ENCODE results near the gene ABHD2.
A peak's percentile ranks its signal among the peaks of the same experiment; 100 is the strongest.
"Not testable (repeated sequence)": the region's sequence is repeated elsewhere in the genome, so short reads cannot be mapped to it uniquely, and the experiment has no call there.

The ABHD2 gene

DNA sequence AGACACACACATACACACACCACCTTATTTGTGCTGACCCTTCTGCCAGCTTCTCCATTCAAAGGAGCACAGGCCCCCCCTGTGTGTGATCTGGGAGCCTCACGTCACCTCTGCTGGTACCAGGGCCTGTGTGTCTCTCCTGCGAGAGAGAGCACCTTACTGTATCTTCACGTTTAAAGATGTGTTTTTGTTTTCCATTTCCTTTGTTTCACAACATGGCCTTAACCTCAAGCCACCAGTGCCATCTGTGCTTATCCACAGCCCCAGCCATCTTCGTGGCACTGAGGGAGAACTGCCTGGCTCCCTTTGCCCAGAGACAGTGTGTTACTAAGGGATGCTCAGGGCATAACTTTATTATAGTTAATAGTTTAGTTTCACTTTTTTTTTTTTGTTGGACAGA is 52.3 kb downstream of the ABHD2 start:
- DNase-seq: no peak

DNA sequence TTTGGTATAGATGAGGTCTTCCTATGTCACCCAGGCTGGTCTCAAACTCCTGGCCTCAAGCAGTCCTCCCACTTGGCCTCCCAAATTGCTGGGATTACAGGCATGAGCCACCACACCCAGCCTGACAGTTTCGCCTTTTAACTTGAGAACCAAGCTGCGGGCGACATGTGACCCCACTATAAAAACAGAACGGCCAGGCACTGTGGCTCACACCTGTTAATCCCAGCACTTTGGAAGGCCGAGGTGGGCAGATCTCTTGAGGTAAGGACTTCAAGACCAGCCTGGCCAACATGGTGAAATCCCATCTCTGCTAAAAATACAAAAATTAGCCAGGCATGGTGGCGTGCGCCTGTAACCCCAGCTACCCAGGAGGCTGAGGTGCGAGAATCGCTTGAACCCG is 52.9 kb downstream of the ABHD2 start:
- DNase-seq: not testable (repeated sequence)

DNA sequence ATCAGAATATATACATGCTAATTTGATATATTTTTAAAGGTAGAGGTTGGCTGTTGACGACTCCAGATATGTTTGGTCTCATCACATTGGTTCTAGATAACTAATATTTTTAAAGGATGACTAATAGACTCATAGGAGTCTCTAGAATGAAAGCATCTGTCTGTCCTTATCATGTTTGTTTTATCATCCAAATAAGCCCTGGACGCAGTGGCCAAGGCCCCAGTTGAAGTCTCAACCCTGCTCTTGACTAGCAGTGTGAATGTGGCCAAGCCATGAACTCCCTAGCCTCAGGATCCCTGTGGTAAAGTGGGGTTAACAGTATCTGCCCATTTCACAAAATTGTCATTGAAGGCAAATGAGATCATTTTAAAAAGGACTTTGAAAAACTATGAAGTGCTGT is 53.6 kb downstream of the ABHD2 start:
- no peak for DNase-seq

DNA sequence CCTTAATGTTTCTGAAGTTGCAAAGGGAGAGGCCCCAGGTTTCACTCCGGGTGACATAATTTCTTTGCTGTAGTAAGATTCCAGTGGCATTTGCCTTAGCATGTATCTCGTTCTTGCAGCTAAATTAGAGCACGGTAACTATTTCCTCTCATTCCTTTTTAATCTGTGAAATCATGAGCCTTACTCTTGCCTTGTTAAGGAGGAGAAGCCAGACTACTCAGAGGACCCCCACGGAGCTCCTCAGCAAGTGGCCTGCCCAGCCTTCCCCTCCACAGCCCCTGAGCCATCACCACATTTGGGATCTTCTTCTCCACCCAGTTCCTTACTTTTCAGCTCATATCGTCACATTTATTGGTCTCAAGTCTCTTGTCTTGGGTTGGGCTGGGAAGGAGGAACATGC is 54.2 kb downstream of the ABHD2 start:
- no peak for DNase-seq

DNA sequence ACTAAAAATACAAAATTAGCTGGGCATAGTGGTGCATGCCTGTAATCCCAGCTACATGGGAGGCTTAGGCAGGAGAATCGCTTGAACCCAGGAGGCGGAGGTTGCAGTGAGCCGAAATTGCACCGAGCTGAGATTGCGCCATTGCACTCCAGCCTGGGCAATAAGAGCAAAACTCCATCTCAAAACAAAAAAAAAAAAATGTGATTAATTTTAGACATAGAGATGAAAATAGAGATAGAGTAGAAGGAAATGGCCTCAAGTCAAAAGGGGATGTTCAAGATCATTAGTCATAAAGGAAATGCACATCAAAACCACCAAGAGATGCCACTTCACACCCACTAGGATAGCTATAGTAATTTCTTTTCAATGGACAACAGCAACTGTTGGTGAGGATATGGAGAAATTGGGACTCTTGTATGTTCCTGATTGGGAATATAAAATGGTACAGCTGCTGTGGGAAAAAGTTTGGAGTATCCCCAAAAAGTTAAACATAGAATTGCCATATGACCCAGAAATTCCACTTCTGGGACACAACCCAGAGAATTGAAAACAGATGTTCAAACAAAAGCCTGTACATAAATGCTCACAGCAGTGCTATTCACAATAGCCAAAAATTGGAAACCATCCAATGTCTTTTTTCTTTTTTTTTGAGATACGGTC is 55.4 kb downstream of the ABHD2 start:
- DNase-seq: peak; percentile 85

DNA sequence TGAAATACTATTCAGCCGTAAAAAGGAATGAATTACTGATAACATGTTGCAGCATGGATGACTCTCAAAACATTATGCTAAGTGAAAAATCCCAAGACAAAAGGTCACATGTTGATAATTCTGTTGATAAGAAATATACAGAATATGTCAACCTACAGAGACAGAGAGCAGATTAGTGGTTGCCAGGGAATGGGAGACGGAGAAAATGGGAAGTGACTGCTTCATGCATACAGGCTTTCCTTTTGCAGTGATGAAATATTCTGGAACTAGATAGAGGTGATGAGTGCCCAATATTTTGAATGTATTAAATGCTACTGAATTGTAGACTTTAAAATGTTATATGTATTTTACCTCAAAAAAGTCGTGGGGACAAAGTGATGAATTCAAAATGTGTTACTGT is 56.2 kb downstream of the ABHD2 start:
- DNase-seq: peak; percentile 38

DNA sequence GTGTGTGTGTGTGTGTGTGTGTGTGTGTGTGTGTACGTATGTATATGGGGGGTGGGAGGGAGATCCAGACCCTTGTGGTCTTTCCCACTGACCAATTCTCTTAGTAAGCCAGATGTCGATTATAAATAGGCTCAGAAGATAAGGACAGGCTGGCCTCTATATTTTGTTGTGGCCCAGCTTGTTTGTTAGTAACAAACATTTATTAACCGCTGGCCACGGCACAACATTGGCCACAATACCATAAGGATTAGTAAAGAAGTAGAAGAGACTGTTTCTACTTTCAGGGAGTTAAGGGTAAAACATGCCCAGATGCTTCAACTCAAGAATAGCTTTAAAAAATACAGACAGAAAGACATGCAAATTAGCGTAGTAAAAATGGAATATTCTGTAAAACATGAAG is 58.1 kb downstream of the ABHD2 start:
- no peak for DNase-seq

DNA sequence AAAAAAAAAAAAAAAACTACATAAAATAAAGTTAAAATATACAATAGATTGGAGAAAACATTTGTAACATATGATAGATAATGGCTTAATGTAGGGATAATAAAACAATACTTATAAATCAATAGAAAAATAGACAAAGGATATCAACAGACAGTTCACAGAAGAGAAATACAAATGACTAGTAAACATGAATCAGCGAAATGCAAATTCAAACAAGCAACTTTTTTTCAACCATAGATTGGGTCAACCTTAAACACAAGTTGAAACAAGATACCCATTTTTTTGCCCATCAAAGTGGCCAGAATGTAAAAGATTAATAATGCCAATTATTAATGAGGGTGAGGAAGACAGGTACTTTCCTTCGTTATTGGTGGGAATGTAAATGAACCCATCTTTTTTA is 59.9 kb downstream of the ABHD2 start:
- no peak for DNase-seq

DNA sequence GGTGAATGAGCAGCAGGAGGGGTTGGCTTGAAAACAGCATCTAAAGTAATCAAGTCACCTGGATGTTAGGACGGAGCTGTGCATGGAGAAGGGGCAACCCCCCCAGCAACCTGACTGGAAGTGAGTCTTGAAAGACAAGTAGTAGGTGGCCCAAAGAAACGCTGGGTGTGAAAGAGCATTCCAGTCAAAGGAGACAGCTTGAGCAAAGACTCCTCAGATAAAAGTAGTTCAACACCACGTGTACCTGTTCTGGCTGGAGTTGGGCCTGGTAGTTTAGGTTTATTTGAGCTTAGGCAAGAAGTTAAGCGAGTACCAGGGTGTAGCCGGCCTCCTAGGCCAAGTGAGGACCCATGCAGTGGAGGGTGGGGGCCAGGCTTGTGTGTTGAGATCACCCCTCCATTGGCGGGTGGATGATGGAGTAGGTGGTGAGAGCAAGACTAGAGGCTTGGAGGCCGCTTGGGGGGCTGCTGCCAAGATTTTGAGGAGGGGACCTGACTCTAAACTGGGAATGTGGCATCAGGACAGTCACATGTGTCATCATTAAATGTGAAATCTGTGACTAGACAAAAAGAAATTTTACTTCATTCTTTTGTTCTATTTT is 61.3 kb downstream of the ABHD2 start:
- no peak for DNase-seq

DNA sequence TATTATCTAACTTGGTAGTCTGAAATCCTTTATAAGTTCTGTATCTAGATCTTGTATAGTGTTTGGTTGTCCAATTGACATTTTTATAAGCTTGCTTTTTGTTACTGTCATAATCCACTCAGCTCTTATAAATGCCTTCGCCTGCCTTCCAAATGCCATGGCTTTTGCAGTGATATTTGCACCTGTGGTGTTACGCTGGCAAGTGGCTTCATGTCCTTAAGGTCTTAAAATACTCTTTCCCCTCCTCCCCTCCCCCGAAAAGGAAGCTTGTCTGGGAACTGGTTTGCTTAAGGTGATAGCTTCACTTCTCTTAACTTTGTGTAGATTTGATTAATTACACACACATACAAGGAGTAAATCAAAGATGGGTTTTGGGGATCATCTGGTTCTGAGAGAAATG is 62.0 kb downstream of the ABHD2 start:
- DNase-seq: no peak

DNA sequence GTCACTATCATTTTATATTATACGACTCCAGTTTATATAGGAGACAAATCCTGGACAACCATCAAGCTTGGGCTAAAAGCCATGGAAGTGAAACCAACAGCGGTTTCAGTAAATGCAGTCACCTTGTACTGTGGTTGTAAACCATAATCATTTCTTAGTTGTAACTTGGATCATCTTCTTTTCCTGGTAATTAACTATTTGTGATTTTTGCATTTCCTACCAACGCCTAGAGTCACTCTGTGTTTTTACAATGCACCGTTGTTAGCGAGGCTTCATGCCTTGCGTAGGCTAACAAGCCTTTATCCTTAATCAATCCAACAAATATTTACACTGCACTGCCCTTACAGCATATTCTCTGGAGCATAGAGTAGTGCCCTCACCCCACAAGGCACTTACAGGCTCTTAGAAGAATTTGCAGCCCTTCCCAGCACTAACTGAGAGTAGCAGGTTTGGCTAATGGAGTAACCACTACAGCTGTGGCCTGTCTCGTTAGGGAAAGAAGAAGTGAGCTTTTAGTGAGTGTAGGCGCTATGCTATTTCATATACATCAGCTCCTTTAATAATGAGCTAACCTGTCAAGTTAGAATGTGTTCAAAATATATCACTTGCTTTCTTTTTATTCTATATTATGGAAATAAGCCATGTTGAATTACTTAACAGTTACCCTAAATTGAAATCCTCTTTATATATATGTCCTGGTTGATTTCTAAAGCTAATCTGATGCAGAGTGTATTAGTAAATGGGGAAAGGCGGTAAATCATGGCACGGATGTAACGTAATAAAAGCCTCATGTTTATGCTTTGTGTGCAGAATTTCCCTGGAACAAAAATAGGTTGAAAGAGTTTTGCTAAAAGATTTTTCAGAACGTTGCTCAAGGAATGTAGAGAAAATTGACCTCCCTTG is 62.8 kb downstream of the ABHD2 start:
- DNase-seq: peak; percentile 73

DNA sequence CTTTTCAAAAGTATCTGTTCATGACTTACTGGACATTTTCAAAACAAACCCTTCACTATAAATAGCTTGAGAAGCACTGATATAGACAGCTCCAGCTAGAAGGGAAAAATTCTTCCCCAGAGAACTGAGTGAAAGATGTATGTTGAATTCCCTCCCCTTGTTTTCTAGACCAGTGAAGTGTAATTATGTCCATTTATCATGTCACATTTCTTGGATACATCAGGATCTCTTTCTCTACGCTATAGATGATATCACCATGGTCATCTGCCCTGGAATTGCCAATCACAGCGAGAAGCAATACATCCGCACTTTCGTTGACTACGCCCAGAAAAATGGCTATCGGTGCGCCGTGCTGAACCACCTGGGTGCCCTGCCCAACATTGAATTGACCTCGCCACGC is 66.9 kb downstream of the ABHD2 start:
- DNase-seq: no peak

DNA sequence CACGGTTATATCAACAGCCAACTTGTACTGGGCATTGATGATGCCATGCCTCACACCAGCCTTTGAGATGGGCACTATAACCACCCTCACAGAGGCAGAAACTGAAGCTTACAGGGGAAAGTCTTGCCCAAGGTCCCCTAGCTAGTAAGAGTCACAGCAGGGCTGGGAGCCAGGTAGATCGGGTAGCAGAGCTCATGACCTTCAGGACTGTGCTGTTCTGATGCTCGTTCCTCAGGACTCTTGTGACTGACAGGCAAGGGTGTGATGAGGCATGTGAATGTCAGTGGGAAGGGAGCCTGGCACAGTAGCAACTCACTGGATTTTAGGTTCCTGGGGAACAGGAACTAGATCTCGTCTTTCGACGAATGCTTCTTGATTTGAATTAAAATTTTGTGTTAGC is 67.4 kb downstream of the ABHD2 start:
- no peak for DNase-seq

DNA sequence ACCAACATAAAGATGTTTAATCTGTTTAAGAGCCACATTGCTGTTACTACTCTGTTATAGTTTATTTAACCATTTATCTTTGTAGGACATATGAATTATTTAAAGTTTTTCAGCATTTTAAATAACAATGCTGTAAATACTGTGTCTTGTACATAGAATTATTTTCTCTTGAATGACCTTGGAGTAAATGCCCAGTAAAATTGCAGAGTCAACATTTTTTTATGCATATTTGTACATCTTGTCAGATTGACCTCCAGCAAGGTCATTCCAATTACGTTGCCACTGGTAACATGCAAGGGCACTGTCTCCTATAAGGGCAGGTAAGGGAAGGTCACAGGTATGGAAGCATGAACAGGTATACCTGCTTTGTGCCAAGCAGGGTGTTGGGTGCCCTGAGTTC is 68.8 kb downstream of the ABHD2 start:
- DNase-seq: no peak

DNA sequence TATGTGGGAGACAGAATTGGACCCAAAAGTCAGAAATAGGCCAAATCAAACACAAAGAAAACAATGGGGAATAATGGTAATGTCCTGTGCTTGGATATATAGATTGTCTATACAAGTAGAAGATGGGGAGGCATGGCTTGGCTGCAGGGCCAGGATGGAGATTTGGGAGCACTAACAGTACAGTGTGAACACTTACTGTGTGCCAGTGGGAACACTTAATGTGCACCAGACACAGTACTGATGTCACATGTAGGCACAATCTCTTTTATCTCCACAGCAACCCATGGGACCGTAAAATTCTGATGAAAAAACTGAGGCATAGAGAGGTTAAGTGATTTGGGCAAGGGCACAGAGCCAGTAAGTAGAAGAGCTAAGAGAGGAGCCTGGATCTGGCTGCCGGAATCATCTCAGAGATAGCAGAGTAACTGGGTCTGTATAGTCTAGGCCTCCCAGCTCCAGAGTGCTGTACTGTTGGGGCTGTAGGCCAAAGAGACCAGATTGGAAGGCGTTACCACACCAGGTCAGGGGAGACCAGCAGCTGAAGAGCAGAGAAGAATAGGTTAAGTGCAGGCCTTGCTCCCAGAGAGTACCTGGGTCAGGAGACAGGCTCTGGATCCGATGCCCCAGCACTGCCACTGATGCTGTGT is 69.8 kb downstream of the ABHD2 start:
- no peak for DNase-seq

DNA sequence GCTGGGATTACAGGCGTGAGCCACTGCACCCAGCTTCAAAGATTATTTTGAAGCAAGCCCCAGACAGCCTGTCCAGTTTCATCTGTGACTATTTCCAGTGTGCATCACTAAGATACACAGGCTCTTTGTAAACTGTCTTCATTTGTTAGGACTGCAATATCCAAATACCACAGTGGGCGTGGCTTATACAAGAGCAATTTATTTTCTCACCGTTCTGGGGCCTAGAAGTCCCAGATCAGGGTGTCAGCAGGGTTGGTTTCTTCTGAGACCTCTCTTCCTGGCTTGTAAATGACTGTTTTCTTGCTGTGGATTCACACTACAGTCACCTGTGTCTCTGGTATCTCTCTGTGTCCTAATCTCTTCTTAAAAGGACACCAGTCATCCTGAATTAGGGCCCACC is 73.4 kb downstream of the ABHD2 start:
- no peak for DNase-seq

DNA sequence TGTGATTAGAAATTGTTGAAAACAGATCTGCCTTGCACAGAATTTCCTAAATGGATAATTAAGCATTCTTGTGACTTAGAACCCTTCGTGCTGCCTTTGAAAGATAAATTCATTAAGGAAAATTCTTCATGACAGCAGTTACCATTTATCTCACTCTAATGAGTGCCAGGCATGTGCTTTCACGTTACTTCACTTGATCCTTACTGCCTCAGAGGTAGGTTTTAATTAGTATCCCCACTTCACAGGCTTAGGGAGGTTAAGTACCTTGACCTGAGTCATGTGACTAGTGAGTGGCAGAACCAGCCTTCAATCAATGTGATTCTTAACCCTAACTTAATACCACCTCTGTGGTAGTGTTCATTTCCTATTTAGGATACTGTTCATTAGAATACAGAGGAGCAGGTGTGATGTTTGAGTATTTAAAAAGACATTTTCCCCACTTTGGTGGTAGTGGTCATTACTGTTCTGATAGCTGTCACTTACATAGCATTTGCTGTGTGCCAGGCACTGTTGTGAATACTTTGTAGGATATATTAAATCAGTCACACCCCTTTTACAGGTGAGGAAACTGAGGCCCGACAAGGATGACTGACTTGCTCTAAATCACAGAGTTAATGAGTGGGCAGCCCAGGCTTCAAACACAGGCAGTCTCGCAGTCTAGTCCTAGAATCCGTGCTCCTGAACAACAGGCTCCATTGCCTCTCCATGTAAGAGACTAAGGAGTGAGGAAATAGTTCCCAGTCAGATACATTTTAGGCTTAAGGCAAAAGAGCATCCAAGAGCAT is 75.2 kb downstream of the ABHD2 start:
- no peak for DNase-seq

DNA sequence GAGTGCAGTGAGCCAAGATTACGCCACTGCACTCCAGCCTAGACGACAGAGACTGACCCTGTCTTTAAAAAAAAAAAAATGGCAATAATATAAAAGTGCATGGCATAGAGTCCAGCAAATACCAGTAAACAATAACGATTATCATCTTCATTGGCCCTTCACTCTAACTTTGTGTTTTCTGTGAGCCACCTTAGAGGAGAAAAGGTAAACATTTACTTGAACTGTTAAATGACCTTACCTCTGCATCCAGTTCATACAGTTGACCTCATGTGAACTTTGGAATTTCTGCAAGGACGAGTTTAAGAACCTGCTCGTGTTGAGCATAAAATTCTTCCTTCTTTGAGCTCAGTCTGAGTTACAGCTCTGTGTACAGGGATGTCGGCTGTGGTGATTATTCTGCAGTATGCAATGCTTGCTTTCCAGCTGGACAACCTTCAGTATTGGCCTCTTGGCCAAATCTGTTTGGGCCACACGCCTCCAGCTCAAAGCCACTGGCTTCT is 76.5 kb downstream of the ABHD2 start:
- no peak for DNase-seq

DNA sequence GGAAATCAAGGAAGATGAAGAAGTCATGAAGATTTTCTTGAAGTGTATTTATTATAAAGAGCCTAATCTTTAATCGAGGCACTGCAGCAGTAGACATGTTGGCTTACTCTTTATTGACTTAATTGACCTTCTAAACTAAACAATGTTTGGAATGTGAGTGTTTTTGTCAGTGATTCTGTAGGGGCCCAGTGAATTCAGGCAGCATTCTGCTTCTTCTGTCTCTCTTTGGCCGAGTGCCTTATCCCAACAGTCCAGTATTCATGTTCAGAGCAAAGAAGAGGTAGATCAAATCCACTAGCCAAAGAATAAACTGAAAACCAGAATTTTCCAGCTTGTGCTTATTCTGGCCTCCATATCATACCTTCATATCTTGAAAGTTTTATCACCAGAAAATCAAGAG is 77.4 kb downstream of the ABHD2 start:
- no peak for DNase-seq

DNA sequence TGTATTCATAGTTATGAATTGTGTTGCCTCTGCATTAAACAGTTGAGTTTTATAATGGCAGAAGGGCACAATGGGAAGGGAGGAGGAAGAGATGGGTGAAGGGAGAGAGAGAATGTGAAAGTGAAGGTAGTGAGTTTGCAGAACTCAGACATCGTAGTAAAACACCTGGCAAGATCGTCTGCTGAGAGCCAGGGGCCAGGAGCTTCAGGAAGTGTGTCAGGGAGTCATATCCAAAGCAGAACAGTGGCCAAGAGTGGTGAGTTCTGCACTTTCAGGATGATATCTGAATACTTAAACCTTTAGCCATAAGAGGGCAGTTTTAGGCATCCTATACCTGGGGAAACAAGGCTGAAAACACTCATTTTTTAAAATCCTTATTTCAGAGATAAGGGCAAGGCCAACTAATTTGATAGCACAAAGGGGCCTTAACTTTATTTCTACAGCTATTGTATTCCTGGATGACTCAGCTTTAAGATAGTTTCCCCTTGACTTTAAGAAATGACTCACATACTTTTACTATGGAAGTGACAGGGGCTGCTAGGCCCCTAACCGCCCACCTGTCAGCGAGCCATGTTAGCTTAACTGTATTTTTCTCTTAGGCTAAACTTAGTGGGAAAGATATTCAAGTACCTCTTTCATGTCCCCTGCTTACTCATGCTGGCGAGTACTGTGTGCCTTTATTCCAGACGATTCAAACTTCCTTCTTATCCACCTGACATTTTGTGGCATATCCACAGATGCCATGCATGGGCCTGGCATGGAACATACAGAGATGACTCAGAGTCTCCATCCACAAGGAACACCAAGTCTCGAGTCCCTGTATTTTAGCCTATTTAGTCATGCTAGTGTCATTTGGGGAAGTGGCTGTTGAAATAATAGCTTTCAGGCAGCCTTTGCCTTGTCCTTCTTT is 79.3 kb downstream of the ABHD2 start:
- DNase-seq: peak; percentile 85

DNA sequence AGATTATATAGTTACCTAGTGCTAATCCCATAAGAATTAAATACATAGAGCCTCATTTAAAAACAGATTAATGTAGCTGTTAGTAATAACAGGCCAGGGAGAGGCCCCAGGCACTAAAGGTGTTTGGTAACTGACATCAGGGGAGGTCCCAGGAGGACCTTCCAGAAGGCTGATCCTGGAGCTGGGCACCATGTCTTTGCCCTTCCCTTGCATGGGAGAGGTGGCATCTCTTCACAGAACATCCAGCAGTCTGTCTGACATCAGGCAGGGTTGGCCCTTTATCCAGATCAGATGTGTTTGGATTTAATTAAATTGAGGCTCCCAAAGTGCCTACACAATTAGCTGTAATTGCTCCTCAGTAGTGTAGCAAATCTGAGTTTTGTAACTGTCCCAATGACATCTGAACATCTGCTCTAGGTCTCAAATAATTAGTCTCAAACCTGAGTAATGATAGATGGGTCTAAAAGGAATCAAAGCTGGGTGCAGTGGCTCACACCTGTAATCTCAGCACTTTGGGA is 80.1 kb downstream of the ABHD2 start:
- no peak for DNase-seq
